ENCODE measurements around the gene ZNF157.

ZNF157 gene

DNA sequence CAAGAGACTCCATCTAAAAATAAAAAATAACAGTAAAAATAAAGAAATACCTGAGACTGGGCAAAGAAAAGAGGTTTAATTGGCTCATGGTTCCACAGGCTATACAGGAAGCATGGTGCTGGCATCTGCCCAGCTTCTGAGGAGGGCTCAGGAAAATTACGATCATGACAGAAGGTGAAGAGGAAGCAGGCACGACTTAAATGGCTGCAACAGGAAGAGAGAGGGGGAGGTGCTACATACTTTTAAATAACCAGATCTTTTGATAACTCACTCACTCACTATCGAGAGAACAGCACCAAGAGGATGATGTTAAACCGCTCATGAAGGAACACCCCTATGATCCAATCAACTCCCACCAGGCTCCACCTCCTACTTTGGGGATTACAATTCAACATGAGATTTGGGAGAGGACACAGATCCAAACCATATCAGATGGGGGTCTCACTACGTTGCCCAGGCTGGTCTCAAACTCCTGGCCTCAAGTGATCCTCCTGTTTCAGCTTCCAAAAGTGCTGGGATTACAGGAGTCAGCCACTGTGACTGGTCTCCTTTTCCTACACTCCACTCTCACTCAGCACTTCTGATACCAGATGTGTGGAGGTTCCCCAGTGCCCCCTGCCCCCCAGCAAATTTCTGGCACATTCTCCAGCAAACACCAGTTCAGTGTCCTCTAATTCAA lies 11.9 kb upstream of the ZNF157 start:
- DNase-seq = no peak
- H3K27me3 Mint-ChIP-seq (ENCODE audit: low read depth, poor library complexity) = peaks cover 9% of the 10 kb centered on the region
- H3K9me3 Mint-ChIP-seq = peaks cover 57% of the 10 kb centered on the region
- no peak overlapping the region for H3K4me3 Mint-ChIP-seq
- no peaks in the 10 kb centered on the region for H3K36me3 Mint-ChIP-seq (ENCODE audit: low read depth)
- TF ChIP-seq, protein P1, sequence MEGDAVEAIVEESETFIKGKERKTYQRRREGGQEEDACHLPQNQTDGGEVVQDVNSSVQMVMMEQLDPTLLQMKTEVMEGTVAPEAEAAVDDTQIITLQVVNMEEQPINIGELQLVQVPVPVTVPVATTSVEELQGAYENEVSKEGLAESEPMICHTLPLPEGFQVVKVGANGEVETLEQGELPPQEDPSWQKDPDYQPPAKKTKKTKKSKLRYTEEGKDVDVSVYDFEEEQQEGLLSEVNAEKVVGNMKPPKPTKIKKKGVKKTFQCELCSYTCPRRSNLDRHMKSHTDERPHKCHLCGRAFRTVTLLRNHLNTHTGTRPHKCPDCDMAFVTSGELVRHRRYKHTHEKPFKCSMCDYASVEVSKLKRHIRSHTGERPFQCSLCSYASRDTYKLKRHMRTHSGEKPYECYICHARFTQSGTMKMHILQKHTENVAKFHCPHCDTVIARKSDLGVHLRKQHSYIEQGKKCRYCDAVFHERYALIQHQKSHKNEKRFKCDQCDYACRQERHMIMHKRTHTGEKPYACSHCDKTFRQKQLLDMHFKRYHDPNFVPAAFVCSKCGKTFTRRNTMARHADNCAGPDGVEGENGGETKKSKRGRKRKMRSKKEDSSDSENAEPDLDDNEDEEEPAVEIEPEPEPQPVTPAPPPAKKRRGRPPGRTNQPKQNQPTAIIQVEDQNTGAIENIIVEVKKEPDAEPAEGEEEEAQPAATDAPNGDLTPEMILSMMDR (IDR thresholded peaks at IDR 0.05) = no peak
- H3K4me1 Mint-ChIP-seq = peaks cover 29% of the 10 kb centered on the region
- no peak overlapping the region for H3K27ac Mint-ChIP-seq

DNA sequence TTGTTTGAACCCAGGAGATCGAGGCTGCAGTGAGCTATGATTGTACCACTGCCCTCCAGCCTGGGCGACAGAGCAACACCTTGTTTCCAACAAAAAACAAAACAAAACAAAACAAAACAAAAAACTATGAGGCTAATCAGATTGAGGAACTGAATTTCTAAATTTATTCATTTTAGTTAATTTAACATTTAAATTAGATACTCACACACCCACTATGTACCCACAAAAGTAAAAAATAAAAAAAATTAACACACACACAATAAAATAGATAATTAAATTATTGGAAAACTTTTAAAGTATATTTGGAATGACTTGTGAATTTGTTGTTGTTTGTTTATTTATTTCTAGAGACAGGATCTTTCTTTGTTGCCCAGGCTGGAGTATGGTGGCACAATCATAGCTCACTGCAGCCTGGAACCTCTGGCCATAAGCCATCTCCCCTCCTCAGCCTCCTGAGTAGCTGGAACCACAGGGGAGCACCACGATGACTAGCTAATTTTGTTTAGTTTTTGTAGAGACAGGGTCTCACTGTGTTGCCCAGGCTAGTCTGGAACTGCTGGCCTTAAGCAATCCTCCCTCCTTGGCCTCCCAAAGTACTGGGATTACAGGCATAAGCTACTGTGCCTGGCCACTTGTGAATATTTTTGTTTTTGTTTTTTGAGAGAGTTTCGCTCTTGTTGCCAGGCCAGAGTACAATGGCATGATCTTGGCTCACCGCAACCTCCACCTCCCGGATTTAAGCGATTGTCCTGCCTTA lies 9.8 kb upstream of the ZNF157 start:
- H3K4me3 Mint-ChIP-seq = no peak overlapping the region
- H3K9me3 Mint-ChIP-seq = peaks cover 50% of the 10 kb centered on the region
- H3K27ac Mint-ChIP-seq = no peak overlapping the region

DNA sequence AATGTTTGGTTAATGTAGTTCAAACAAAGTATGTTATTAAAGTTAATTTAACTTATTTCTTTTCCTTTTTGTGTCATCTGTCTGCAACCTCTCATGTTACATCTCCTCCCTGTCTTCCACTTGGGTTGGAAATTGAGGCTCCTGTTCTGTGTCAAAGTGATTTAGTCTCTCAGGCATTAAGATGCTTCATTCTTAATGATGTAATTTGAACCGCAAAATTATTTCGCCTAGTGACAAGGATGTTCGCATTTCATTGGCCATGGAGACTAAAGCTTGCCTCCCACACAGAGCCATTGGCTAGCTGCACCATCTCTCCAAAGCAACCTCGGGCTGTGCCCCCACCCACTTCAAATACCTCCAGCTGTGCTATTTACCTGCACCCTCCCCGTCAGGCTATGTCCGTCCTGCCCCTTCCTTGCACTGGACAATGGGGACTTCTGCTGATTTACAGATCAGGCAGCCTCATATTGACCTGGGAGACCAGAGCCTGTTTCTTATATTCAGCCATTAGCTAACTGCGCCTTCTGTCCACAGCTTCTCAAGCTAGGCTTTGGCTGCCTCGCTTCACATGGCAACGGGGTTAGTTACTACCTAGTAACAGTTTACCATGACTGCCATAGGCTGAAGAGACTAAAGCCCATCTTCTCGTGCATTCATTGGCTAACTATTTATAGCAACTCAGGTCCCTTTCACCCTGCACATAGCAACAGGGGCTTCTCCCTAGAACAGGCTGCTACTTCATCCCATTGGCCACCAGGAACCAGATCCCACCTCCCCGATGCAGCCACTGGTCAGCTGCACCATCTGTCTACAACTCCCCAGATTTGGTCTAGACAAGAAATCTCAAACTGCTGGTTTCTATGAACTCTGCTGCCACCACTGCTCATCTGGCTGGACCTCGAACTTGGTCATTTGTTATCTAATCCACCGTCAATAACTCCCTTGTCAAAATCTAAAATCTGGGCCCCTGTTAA lies 8.6 kb upstream of the ZNF157 start:
- Mint-ChIP-seq H3K27me3 (ENCODE audit: low read depth, poor library complexity) (peaks cover 5% of the 10 kb centered on the region), H3K27ac (peak overlapping the region; percentile 100), H3K36me3 (ENCODE audit: low read depth) (no peaks in the 10 kb centered on the region), H3K4me3 (peak overlapping the region; percentile 80), H3K4me1 (peaks cover 39% of the 10 kb centered on the region), H3K9me3 (peaks cover 55% of the 10 kb centered on the region)
- TF ChIP-seq, protein P1 (IDR thresholded peaks at IDR 0.05) = no peak
- DNase-seq = peak; percentile 63

More for the DNA sequence above, 9.8 kb upstream of the ZNF157 start:
- TF ChIP-seq, protein P1 (IDR thresholded peaks at IDR 0.05) = no peak
- Mint-ChIP-seq H3K36me3 (ENCODE audit: low read depth) (no peaks in the 10 kb centered on the region), H3K27me3 (ENCODE audit: low read depth, poor library complexity) (peaks cover 5% of the 10 kb centered on the region), H3K4me1 (peaks cover 29% of the 10 kb centered on the region)
- DNase-seq = no peak

DNA sequence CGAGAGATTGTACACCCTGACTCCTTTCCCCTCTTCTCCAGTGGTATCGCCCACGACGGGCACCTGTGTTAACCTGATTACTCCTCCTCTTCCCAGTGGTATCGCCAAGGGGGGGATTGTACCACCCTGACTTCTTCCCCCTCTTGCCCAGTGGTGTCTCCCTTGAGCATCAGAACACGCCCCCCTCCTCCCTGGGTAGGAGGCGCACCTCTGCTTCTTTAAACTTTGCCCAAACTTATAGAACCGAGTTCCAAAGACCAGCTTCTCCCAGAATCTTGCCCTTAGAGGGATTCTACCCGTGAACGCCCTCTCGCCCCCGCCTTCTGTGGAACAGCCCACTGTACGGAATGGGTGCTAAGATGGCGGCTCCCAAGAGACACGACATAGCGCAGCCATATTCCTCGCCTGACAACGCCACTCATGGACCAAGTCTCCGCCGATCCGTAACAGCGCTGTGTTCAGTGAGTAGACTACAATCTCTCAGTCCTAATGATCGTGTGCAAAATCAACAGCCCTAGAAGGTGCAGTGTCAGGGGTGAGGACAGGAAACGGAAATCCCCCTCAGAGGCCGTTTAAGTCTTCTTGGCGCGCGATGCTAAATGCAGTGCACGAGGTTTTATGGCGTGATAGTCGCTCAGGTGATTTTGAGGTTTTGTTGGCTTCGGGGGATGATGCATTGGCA lies 4.2 kb upstream of the ZNF157 start:
- TF ChIP-seq, protein P1 (IDR thresholded peaks at IDR 0.05) = no peak
- peaks cover 6% of the 10 kb centered on the region for H3K36me3 Mint-ChIP-seq (ENCODE audit: low read depth)
- peak; percentile 62 for DNase-seq
- H3K4me3 Mint-ChIP-seq = peak overlapping the region; percentile 89
- H3K9me3 Mint-ChIP-seq = peaks cover 63% of the 10 kb centered on the region
- H3K4me1 Mint-ChIP-seq = peaks cover 33% of the 10 kb centered on the region
- peaks cover 3% of the 10 kb centered on the region for H3K27me3 Mint-ChIP-seq (ENCODE audit: low read depth, poor library complexity)
- peak overlapping the region; percentile 90 for H3K27ac Mint-ChIP-seq

DNA sequence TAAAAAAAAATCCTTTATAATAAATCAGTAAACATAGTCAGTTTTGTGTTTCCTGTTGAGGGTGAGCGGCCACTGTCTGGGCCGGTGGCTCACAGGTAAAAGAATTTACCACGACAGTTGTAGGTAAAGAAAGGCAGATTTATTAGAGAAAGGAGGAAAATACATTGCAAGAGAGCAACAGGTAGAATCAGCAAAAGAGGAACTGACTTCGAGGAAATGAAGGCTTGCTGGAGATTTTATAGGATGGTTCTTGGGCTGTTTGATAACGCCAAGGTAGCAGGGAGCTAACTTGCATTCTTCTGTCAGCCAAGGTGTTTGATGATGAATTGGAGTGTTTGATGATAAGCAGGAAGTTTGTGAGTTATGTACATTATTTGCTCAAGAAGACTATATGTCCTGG lies 2.8 kb downstream of the ZNF157 start:
- peaks cover 6% of the 10 kb centered on the region for H3K36me3 Mint-ChIP-seq (ENCODE audit: low read depth)
- H3K27ac Mint-ChIP-seq = no peak overlapping the region
- TF ChIP-seq, protein P1 (IDR thresholded peaks at IDR 0.05) = no peak
- H3K4me3 Mint-ChIP-seq = no peak overlapping the region
- H3K4me1 Mint-ChIP-seq = no peaks in the 10 kb centered on the region
- H3K27me3 Mint-ChIP-seq (ENCODE audit: low read depth, poor library complexity) = peaks cover 3% of the 10 kb centered on the region
- no peak for DNase-seq
- H3K9me3 Mint-ChIP-seq = peaks cover 51% of the 10 kb centered on the region

Data from nephron progenitor cell (in vitro differentiated cells).